Osteoblast (primary cell): ENCODE measurements around the gene MYCL. TPM values are rescaled to one million over a fixed set of nuclear protein-coding genes. Genes with fewer than 3 reads are reported as not detected.

ENCODE experiments used
- DNase-seq: peaks from one replicate; pipeline ENCODE4 v3.0.0; 2011; ENCODE audit warnings: low spot score, mixed read lengths; ENCODE audit not compliant: insufficient read length; ENCODE audit errors: missing footprints
- H2AFZ ChIP-seq: 2 replicates; pipeline ENCODE4 v1.6.0; 2011; ENCODE audit warnings: mild to moderate bottlenecking, low read length
- H3K27ac ChIP-seq: 2 replicates; pipeline ENCODE4 v1.5.1; 2011; ENCODE audit warnings: mild to moderate bottlenecking, low read depth, low read length, moderate library complexity
- H3K27me3 ChIP-seq: 2 replicates; pipeline ENCODE4 v1.6.0; 2012; ENCODE audit warnings: mild to moderate bottlenecking, control low read depth, inconsistent platforms, low read length, moderate library complexity; ENCODE audit not compliant: insufficient read depth
- H3K36me3 ChIP-seq: 2 replicates; pipeline ENCODE4 v1.5.1; 2011; ENCODE audit warnings: mild to moderate bottlenecking, low read length, control low read depth, moderate library complexity; ENCODE audit not compliant: insufficient read depth
- H3K4me1 ChIP-seq: 2 replicates; pipeline ENCODE4 v1.5.1; 2011; ENCODE audit warnings: mild to moderate bottlenecking, low read length, control low read depth, moderate library complexity; ENCODE audit not compliant: insufficient read depth
- H3K4me2 ChIP-seq: 2 replicates; pipeline ENCODE4 v1.6.0; 2011; ENCODE audit warnings: mild to moderate bottlenecking, low read length; ENCODE audit not compliant: insufficient read depth
- H3K4me3 ChIP-seq: fragments of 200-600 bp; sonication (generic); 3 replicates; pipeline ENCODE4 v1.5.1; 2012; ENCODE audit warnings: mild to moderate bottlenecking, low read length, inconsistent platforms; ENCODE audit not compliant: insufficient read depth
- H3K79me2 ChIP-seq: 2 replicates; pipeline ENCODE4 v1.6.0; 2012; ENCODE audit warnings: mild to moderate bottlenecking, low read length, control low read depth, inconsistent platforms; ENCODE audit not compliant: insufficient read depth
- H3K9me3 ChIP-seq: 2 replicates; pipeline ENCODE4 v1.5.1; 2011; ENCODE audit warnings: low read depth, low read length, control low read depth
- H4K20me1 ChIP-seq: 2 replicates; pipeline ENCODE4 v1.6.0; 2012; ENCODE audit warnings: mild to moderate bottlenecking, low read length, control low read depth; ENCODE audit not compliant: insufficient read depth
- CTCF ChIP-seq: IDR thresholded peaks from 2 replicates; pipeline ENCODE4 v1.5.1; 2011; ENCODE audit warnings: mild to moderate bottlenecking, low read depth, low read length, moderate library complexity; ENCODE audit errors: extremely low read depth
- total RNA-seq: library from RNA; depleted of rRNA; stranded (reverse); fragments of >200 nt; gene quantifications from 2 replicates; pipeline ENCODE4 v1.2.3, GENCODE V29; 2012

The MYCL gene
- total RNA-seq, 1 donor, result 0.72 TPM

DNA sequence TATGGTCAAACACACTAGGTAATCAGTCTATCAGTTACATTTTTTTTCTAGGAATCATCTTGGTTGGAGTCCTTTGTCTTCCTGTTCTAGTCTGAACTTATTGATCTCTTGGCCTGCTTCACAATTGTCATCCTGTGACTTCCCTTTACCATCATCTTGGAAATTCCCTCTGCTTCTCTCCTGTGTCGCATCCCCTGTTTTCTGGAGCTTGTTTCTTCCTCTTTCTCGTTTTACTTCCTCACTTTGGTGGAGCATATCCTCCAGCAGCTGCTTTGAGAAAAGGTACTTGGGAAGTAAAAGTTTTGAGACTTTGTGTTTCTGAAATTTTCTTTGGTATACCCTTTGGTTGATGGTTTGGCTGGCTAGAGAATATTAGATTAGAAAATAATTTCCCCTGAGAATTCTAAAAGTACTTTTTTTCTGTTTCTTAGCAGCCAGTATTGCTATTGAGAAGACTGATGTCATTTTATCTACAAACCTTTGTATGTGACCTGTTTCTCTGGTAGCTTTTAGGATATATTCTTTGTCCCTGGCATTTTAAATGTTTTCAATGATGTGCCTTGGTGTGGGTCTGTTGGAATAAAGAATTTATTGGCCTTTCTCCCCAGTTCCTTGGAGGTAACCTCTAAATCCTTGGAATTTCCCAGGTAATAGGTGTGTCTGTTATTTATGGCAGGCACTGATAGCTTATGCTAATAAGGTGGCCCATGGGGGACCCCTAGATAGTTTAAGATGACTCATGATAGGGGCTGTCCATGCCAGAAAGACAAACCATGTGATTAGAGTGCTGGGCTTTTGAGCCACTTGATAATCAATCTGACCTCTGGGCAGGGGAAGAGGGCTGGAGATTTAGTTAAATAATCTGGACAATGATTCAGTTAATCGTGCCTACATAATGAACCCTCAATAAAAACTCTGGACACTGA, 6.1 kb upstream of the MYCL start:
- Histone ChIP-seq H3K27me3 (peaks cover 13% of the 10 kb centered on the region), H3K27ac (no peak overlapping the region), H3K36me3 (no peaks in the 10 kb centered on the region), H3K9me3 (peaks cover 6% of the 10 kb centered on the region), H3K4me3 (no peak overlapping the region), H3K4me2 (no peak overlapping the region), H3K79me2 (no peaks in the 10 kb centered on the region), H4K20me1 (no peaks in the 10 kb centered on the region), H2AFZ (no peak overlapping the region), H3K4me1 (no peaks in the 10 kb centered on the region)
- DNase-seq, result no peak
- TF ChIP-seq CTCF, result no peak

DNA sequence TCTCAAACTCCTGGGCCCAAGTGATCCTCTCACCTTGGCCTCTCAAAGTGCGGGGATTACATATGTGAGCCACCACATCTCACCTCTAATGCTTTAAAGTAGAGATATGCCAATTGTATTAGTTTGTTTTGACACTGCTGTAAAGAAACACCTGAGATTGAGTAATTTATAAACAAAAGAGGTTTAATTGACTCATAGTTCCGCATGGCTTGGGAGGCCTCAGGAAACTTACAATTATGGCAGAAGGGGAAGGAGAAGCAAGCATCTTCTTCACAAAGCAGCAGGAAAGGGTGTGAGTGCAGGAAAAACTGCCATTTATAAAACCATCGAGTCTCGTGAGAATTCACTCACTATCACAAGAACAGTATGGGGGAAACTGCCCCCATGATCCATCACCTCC, 3.5 kb upstream of the MYCL start:
- peaks cover 6% of the 10 kb centered on the region for H3K9me3 ChIP-seq
- no peak for TF ChIP-seq CTCF
- H3K4me2 ChIP-seq, result no peak overlapping the region
- H3K4me1 ChIP-seq, result peaks cover 6% of the 10 kb centered on the region
- no peaks in the 10 kb centered on the region for H3K79me2 ChIP-seq
- no peak for DNase-seq
- H3K36me3 ChIP-seq, result no peaks in the 10 kb centered on the region
- H3K27me3 ChIP-seq, result peaks cover 25% of the 10 kb centered on the region
- no peaks in the 10 kb centered on the region for H4K20me1 ChIP-seq
- H2AFZ ChIP-seq, result no peak overlapping the region
- H3K27ac ChIP-seq, result no peak overlapping the region
- H3K4me3 ChIP-seq, result no peak overlapping the region

DNA sequence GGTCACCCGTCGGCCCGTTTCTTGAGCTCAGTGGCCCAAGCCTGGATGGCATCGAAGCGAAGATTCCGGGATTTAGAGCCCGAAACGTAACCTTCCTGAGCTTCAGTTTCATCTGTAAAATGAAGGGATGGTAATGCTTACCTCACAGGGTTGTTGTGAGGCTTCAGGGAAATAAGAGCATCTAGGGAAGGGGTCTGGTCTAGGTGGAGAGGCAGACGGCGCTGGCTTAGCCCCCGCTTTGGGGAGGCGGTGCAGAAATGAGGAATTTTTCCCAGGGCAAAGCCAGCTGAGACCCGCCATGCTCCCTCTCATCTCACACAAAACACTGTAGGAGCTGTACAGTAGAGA, 717 bp upstream of the MYCL start:
- H4K20me1 ChIP-seq, result no peaks in the 10 kb centered on the region
- H3K36me3 ChIP-seq, result no peaks in the 10 kb centered on the region
- H3K27me3 ChIP-seq, result peaks cover 29% of the 10 kb centered on the region
- H3K9me3 ChIP-seq, result no peaks in the 10 kb centered on the region
- no peak for DNase-seq
- H3K79me2 ChIP-seq, result no peaks in the 10 kb centered on the region
- H3K27ac ChIP-seq, result no peak overlapping the region
- H3K4me2 ChIP-seq, result peak overlapping the region; percentile 88
- peak overlapping the region; percentile 73 for H3K4me3 ChIP-seq
- TF ChIP-seq CTCF, result no peak
- peaks cover 6% of the 10 kb centered on the region for H3K4me1 ChIP-seq
- H2AFZ ChIP-seq, result peak overlapping the region; percentile 41

GRCh38 chr1:39901464-39901713, 328 bp downstream of the MYCL start:
- Histone ChIP-seq H3K27ac (no peak overlapping the region), H4K20me1 (no peaks in the 10 kb centered on the region), H3K79me2 (no peaks in the 10 kb centered on the region), H3K4me2 (peak overlapping the region; percentile 88), H2AFZ (peak overlapping the region; percentile 75), H3K4me3 (peak overlapping the region; percentile 73), H3K4me1 (peaks cover 12% of the 10 kb centered on the region), H3K36me3 (no peaks in the 10 kb centered on the region), H3K9me3 (no peaks in the 10 kb centered on the region), H3K27me3 (peaks cover 29% of the 10 kb centered on the region)
- no peak for DNase-seq
- TF ChIP-seq CTCF, result no peak
